ENCODE results near the gene RABGAP1L.

GRCh38 chr1:174642393-174642792 lies 483.1 kb downstream of the RABGAP1L start:
- no peak for TF ChIP-seq CTCF (optimal IDR thresholded peaks at IDR 0.05 in 1 of 3, IDR thresholded peaks at IDR 0.05 in 1 of 3, conservative IDR thresholded peaks at IDR 0.05 in 1 of 3; ENCODE audit: extremely low read depth in 1 of 3, insufficient read depth in 2 of 3, low read length in 3 of 3)
- TF ChIP-seq EZH2 (IDR thresholded peaks at IDR 0.05; ENCODE audit: low read length), result no peak

Data from keratinocyte (primary cell).